ENCODE data around the gene GRAMD1B.

- TF ChIP-seq ZFX (IDR thresholded peaks at IDR 0.05): no peak
- TF ChIP-seq, protein P1, sequence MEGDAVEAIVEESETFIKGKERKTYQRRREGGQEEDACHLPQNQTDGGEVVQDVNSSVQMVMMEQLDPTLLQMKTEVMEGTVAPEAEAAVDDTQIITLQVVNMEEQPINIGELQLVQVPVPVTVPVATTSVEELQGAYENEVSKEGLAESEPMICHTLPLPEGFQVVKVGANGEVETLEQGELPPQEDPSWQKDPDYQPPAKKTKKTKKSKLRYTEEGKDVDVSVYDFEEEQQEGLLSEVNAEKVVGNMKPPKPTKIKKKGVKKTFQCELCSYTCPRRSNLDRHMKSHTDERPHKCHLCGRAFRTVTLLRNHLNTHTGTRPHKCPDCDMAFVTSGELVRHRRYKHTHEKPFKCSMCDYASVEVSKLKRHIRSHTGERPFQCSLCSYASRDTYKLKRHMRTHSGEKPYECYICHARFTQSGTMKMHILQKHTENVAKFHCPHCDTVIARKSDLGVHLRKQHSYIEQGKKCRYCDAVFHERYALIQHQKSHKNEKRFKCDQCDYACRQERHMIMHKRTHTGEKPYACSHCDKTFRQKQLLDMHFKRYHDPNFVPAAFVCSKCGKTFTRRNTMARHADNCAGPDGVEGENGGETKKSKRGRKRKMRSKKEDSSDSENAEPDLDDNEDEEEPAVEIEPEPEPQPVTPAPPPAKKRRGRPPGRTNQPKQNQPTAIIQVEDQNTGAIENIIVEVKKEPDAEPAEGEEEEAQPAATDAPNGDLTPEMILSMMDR (conservative IDR thresholded peaks at IDR 0.05): no peak
These were observed 192.5 kb downstream of the GRAMD1B start for GRCh38 chr11:123622576-123622975.

Data from C4-2B (cell line).